HEK293 (cell line): ENCODE results near the gene CDCP1.

Experiments
- GLIS1 ChIP-seq: fragments of 450-650 bp; formaldehyde crosslinking; IDR thresholded peaks from 2 replicates; pipeline ENCODE4 v1.5.1; 2016; ENCODE audit warnings: missing biosample characterization, missing genetic modification characterization
- GLIS2 ChIP-seq: fragments of 450-650 bp; formaldehyde crosslinking; IDR thresholded peaks from 2 replicates; pipeline ENCODE4 v1.5.1; 2016; ENCODE audit warnings: missing biosample characterization, missing genetic modification characterization
- IKZF3 ChIP-seq: fragments of 450-650 bp; IDR thresholded peaks from 2 replicates; pipeline ENCODE4 v1.5.0; 2018; ENCODE audit warnings: missing biosample characterization, mild to moderate bottlenecking, missing genetic modification characterization, moderate library complexity
- PRDM2 ChIP-seq: fragments of 450-650 bp; formaldehyde crosslinking; IDR thresholded peaks from 2 replicates; pipeline ENCODE4 v1.5.1; 2016; ENCODE audit warnings: missing biosample characterization, missing genetic modification characterization, borderline replicate concordance
- PRDM6 ChIP-seq: fragments of 450-650 bp; formaldehyde crosslinking; IDR thresholded peaks from 2 replicates; pipeline ENCODE4 v1.5.1; 2017; ENCODE audit warnings: missing biosample characterization, missing genetic modification characterization
- TRIM28 ChIP-seq: IDR thresholded peaks from 2 replicates; pipeline ENCODE4 v1.6.1; 2011; ENCODE audit warnings: low read length, control low read depth, borderline replicate concordance
- ZBTB10 ChIP-seq: fragments of 450-650 bp; formaldehyde crosslinking; IDR thresholded peaks from 2 replicates; pipeline ENCODE4 v1.5.1; 2016; ENCODE audit warnings: missing biosample characterization, missing genetic modification characterization
- ZNF138 ChIP-seq: fragments of 450-650 bp; formaldehyde crosslinking; IDR thresholded peaks from 2 replicates; pipeline ENCODE4 v1.5.1; 2016; ENCODE audit warnings: missing biosample characterization, missing genetic modification characterization, borderline replicate concordance
- ZNF148 ChIP-seq: fragments of 450-650 bp; formaldehyde crosslinking; IDR thresholded peaks from 2 replicates; pipeline ENCODE4 v1.5.0; 2017; ENCODE audit warnings: missing biosample characterization, missing genetic modification characterization, borderline replicate concordance
- ZNF169 ChIP-seq: fragments of 450-650 bp; formaldehyde crosslinking; IDR thresholded peaks from 2 replicates; pipeline ENCODE4 v1.5.1; 2016; ENCODE audit warnings: missing biosample characterization, missing genetic modification characterization
- ZNF184 ChIP-seq: fragments of 450-650 bp; IDR thresholded peaks from 2 replicates; pipeline ENCODE4 v1.5.1; 2018; ENCODE audit warnings: missing biosample characterization, mild to moderate bottlenecking, missing genetic modification characterization
- ZNF19 ChIP-seq: fragments of 450-650 bp; formaldehyde crosslinking; IDR thresholded peaks from 2 replicates; pipeline ENCODE4; 2016; ENCODE audit warnings: missing biosample characterization, missing genetic modification characterization, low read depth
- ZNF26 ChIP-seq: fragments of 450-650 bp; formaldehyde crosslinking; IDR thresholded peaks from 2 replicates; pipeline ENCODE4 v1.5.1; 2016; ENCODE audit warnings: missing biosample characterization, missing genetic modification characterization
- ZNF335 ChIP-seq: fragments of 450-650 bp; formaldehyde crosslinking; conservative IDR thresholded peaks from 2 replicates; pipeline ENCODE4 v1.5.1; 2016; ENCODE audit warnings: missing biosample characterization, missing genetic modification characterization
- ZNF362 ChIP-seq: fragments of 450-650 bp; formaldehyde crosslinking; IDR thresholded peaks from 2 replicates; pipeline ENCODE4 v1.5.1; 2016; ENCODE audit warnings: missing biosample characterization, missing genetic modification characterization
- ZNF366 ChIP-seq: fragments of 450-650 bp; formaldehyde crosslinking; conservative IDR thresholded peaks from 2 replicates; pipeline ENCODE4 v1.5.1; 2016; ENCODE audit warnings: missing biosample characterization, missing genetic modification characterization
- ZNF394 ChIP-seq: fragments of 450-650 bp; formaldehyde crosslinking; IDR thresholded peaks from 2 replicates; pipeline ENCODE4 v1.5.1; 2016; ENCODE audit warnings: missing biosample characterization, missing genetic modification characterization, mild to moderate bottlenecking, moderate library complexity, borderline replicate concordance
- ZNF521 ChIP-seq: fragments of 450-650 bp; formaldehyde crosslinking; IDR thresholded peaks from 2 replicates; pipeline ENCODE4 v1.5.1; 2017; ENCODE audit warnings: missing biosample characterization, mild to moderate bottlenecking, missing genetic modification characterization
- ZNF580 ChIP-seq: fragments of 450-650 bp; formaldehyde crosslinking; IDR thresholded peaks from 2 replicates; pipeline ENCODE4 v1.5.1; 2016; ENCODE audit warnings: missing biosample characterization, missing genetic modification characterization
- ZNF645 ChIP-seq: fragments of 450-650 bp; formaldehyde crosslinking; IDR thresholded peaks from 2 replicates; pipeline ENCODE4; 2016; ENCODE audit warnings: missing biosample characterization, missing genetic modification characterization

The CDCP1 gene

GRCh38 chr3:45037720-45038455 is 108.3 kb downstream of the CDCP1 start (continued):
- TF ChIP-seq PRDM2 (tag by site-specific recombination) = no peak
- no peak for TF ChIP-seq GLIS2 (tag by site-specific recombination)
- TF ChIP-seq ZNF335 (tag by site-specific recombination) = peak; percentile 43
- TF ChIP-seq ZBTB10 (tag by site-specific recombination) = no peak
- peak; percentile 94 for TF ChIP-seq ZNF362 (tag by site-specific recombination)
- no peak for TF ChIP-seq ZNF580
- no peak for TF ChIP-seq ZNF521 (tag by site-specific recombination)
- no peak for TF ChIP-seq TRIM28
- TF ChIP-seq ZNF148 (tag by site-specific recombination) = no peak
- no peak for TF ChIP-seq IKZF3 (tag by site-specific recombination)
- no peak for TF ChIP-seq ZNF169 (tag by site-specific recombination)
- TF ChIP-seq ZNF366 (tag by site-specific recombination) = no peak
- no peak for TF ChIP-seq GLIS1 (tag by site-specific recombination)
- no peak for TF ChIP-seq ZNF394 (tag by site-specific recombination)
- TF ChIP-seq ZNF184 (tag by site-specific recombination) = no peak
- TF ChIP-seq ZNF19 (tag by site-specific recombination) = no peak
- TF ChIP-seq PRDM6 (tag by site-specific recombination) = no peak
- TF ChIP-seq ZNF26 = no peak
- TF ChIP-seq ZNF645 (tag by site-specific recombination) = no peak
- TF ChIP-seq ZNF138 (tag by site-specific recombination) = no peak
